Measurements from ENCODE around the gene RNF17. TPM values are rescaled to one million over a fixed set of nuclear protein-coding genes. Genes with fewer than 3 reads are reported as not detected.

RNF17 gene
- total RNA-seq, 1 experiment from 2014 or later, result not detected

GRCh38 chr13:24899601-24900000 is 135.6 kb downstream of the RNF17 start:
- DNase-seq (ENCODE audit: low spot score), result no peak

- no peak for DNase-seq (ENCODE audit: low spot score)
Measured at GRCh38 chr13:24900507-24900906, 136.5 kb downstream of the RNF17 start.

GRCh38 chr13:24905242-24905641 is 141.3 kb downstream of the RNF17 start:
- DNase-seq (ENCODE audit: low spot score), result no peak

GRCh38 chr13:24906268-24906667 is 142.3 kb downstream of the RNF17 start:
- DNase-seq (ENCODE audit: low spot score), result no peak

- DNase-seq (ENCODE audit: low spot score), result peak; percentile 9
Measured at GRCh38 chr13:24910502-24911132, 146.6 kb downstream of the RNF17 start.

- DNase-seq (ENCODE audit: low spot score), result peak; percentile 81
Measured at GRCh38 chr13:24911133-24911908, 147.4 kb downstream of the RNF17 start.

GRCh38 chr13:24916464-24916863 is 152.5 kb downstream of the RNF17 start:
- DNase-seq (ENCODE audit: low spot score), result no peak

GRCh38 chr13:24921003-24921402 is 157.0 kb downstream of the RNF17 start:
- DNase-seq (ENCODE audit: low spot score), result no peak

GRCh38 chr13:24921881-24922280 is 157.9 kb downstream of the RNF17 start:
- DNase-seq (ENCODE audit: low spot score), result no peak

- DNase-seq (ENCODE audit: low spot score), result peak; percentile 28
Measured at GRCh38 chr13:24922387-24922744, 158.4 kb downstream of the RNF17 start.

GRCh38 chr13:24922745-24923591 is 159.0 kb downstream of the RNF17 start:
- peak; percentile 92 for DNase-seq (ENCODE audit: low spot score)

GRCh38 chr13:24925318-24926231 is 161.6 kb downstream of the RNF17 start:
- DNase-seq (ENCODE audit: low spot score), result no peak

GRCh38 chr13:24927810-24928404 is 163.9 kb downstream of the RNF17 start:
- DNase-seq (ENCODE audit: low spot score), result no peak

- no peak for DNase-seq (ENCODE audit: low spot score)
Measured at GRCh38 chr13:24929196-24929595, 165.2 kb downstream of the RNF17 start.

Other genes starting within 250 kb of the RNF17 start
- 0.03 and 0.05 TPM in 2 replicates for gene ATP12A, start 83.8 kb upstream of the RNF17 start, total RNA-seq (2014; rRNA removed; shearing (Covaris generic))